Endothelial cell (in vitro differentiated cells): ENCODE measurements around the gene USP25. TPM values are rescaled to one million over a fixed set of nuclear protein-coding genes. Genes with fewer than 3 reads are reported as not detected.

Experiments used
- DNase-seq: peaks from one replicate; pipeline ENCODE4 v3.0.0; 2021; ENCODE audit warnings: low spot score
- H3K27ac Mint-ChIP-seq: one replicate; pipeline ENCODE4 v1.8.0; 2021; ENCODE audit warnings: mixed read lengths, inconsistent platforms; ENCODE audit not compliant: unreplicated experiment
- H3K27me3 Mint-ChIP-seq: one replicate; pipeline ENCODE4 v1.8.0; 2021; ENCODE audit warnings: mild to moderate bottlenecking, moderate library complexity, mixed read lengths, inconsistent platforms; ENCODE audit not compliant: unreplicated experiment
- H3K36me3 Mint-ChIP-seq: one replicate; pipeline ENCODE4 v1.8.0; 2021; ENCODE audit warnings: mild to moderate bottlenecking, low read depth, mixed read lengths, inconsistent platforms; ENCODE audit not compliant: unreplicated experiment
- H3K4me1 Mint-ChIP-seq: one replicate; pipeline ENCODE4 v1.8.0; 2021; ENCODE audit warnings: mild to moderate bottlenecking, mixed read lengths, inconsistent platforms; ENCODE audit not compliant: unreplicated experiment
- H3K4me3 Mint-ChIP-seq: one replicate; pipeline ENCODE4 v1.8.0; 2021; ENCODE audit warnings: mild to moderate bottlenecking, mixed read lengths, inconsistent platforms; ENCODE audit not compliant: unreplicated experiment
- H3K9me3 Mint-ChIP-seq: one replicate; pipeline ENCODE4 v1.8.0; 2021; ENCODE audit warnings: mixed read lengths, inconsistent platforms; ENCODE audit not compliant: unreplicated experiment
- CTCF ChIP-seq: fragments of 200-600 bp; sonication (generic); IDR thresholded peaks from one replicate; pipeline ENCODE4 v1.5.0; 2021; ENCODE audit warnings: antibody characterized with exemption; ENCODE audit not compliant: unreplicated experiment
- total RNA-seq: library from RNA; stranded (reverse); fragmentation: NEBNext Ultra II Directional; extraction: Animal tissue kit (Norgen Biotek cat#: 25700); gene quantifications from one replicate; pipeline ENCODE4 v1.2.1, GENCODE V29; 2021; ENCODE audit not compliant: unreplicated experiment

Gene USP25
- total RNA-seq, 1 donor from 2014 or later = 38.0 TPM

DNA sequence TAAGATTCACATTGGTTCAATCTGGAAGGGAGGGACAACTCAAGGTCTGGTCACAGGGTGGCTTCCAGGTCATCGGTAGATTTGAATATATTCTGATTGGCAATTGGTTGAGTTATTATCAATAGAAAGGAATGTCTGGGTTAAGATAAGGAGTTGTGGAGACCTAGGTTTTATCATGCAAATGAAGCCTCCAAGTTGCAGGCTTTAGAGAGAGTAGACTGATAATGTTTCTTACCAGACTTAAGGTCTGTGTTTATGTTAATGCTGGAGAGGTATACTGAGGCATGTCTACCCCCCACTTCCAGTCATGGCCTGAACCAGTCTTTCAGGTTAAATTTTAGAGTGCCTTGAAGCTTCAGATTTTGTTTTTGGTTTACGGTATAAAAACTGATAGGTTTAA lies 29.7 kb downstream of the USP25 start:
- no peak for TF ChIP-seq CTCF
- Mint-ChIP-seq H3K4me3 (no peak overlapping the region), H3K27me3 (no peaks in the 10 kb centered on the region), H3K9me3 (no peaks in the 10 kb centered on the region), H3K27ac (no peak overlapping the region), H3K4me1 (peaks cover 35% of the 10 kb centered on the region), H3K36me3 (no peaks in the 10 kb centered on the region)
- no peak for DNase-seq

DNA sequence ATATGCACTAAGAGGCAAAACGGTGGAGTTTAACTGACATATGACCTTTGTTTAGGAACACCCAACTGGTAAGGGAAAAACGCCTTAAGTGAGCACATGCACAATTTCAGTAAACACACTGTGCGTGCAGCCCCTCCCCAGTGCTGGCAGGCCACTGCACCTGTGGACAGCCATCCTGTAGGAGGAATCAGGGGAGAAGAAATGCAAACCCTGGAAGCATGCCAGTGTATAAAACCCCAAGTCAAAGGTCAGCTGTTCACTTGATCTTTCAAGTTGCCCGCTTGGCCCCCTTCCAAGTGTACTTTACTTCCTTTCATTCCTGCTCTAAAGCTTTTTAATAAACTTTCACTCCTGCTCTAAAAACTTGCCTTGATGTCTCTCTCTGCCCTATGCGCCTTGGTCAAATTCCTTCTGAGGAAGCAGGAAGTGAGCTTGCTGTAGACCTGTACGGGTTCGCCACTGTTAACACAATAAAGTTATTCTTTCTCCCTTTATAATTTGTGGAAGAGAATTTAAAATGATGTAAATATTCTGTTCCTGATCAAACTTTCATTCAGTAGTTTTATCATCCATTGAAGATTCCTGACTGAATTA lies 31.8 kb downstream of the USP25 start:
- DNase-seq = no peak
- H3K9me3 Mint-ChIP-seq = no peaks in the 10 kb centered on the region
- H3K27ac Mint-ChIP-seq = no peak overlapping the region
- no peaks in the 10 kb centered on the region for H3K27me3 Mint-ChIP-seq
- H3K4me1 Mint-ChIP-seq = peaks cover 25% of the 10 kb centered on the region
- no peak overlapping the region for H3K4me3 Mint-ChIP-seq
- no peaks in the 10 kb centered on the region for H3K36me3 Mint-ChIP-seq
- no peak for TF ChIP-seq CTCF

DNA sequence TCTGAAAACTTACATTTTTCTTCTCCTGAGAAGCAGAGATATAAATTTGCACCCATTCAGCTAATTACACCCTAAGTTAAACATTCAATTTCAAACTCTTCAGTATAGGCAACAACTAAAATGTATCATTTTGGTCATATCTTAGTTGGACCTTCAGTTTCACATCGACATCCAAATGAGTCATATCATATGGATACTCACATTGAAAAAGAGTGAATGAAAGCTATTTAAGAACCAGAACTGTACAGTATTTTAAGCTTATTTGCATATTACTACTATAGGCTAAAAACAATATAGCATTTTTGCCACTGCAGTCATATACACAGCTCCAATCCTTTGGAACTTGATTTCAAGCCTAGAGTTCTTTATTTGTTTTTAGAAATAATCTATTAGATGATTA lies 33.6 kb downstream of the USP25 start:
- no peak for DNase-seq
- Mint-ChIP-seq H3K27ac (no peak overlapping the region), H3K9me3 (no peaks in the 10 kb centered on the region), H3K4me3 (no peak overlapping the region), H3K27me3 (no peaks in the 10 kb centered on the region), H3K4me1 (peaks cover 22% of the 10 kb centered on the region), H3K36me3 (no peaks in the 10 kb centered on the region)
- no peak for TF ChIP-seq CTCF

DNA sequence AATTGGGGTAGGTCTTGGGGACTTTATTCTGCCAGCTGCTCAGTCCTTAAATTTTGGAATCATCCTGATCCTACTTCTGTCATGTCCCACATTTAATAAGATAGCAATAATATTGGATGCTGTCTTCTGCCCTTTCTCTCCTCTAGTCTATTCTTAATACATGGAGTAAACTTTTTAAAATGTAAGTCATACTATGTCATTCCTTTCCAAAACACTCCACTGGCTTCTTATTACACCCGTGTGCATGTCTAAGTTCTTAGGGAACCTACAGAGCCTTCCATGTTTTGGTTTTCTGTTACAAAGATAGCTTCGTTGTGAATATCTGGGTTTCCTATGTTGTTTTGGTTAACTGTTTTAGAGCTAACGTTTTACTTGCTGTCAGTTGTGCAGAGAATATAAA lies 35.1 kb downstream of the USP25 start:
- DNase-seq = no peak
- Mint-ChIP-seq H3K4me1 (peaks cover 21% of the 10 kb centered on the region), H3K9me3 (no peaks in the 10 kb centered on the region), H3K27ac (no peak overlapping the region), H3K27me3 (no peaks in the 10 kb centered on the region), H3K4me3 (no peak overlapping the region), H3K36me3 (no peaks in the 10 kb centered on the region)
- TF ChIP-seq CTCF = no peak

DNA sequence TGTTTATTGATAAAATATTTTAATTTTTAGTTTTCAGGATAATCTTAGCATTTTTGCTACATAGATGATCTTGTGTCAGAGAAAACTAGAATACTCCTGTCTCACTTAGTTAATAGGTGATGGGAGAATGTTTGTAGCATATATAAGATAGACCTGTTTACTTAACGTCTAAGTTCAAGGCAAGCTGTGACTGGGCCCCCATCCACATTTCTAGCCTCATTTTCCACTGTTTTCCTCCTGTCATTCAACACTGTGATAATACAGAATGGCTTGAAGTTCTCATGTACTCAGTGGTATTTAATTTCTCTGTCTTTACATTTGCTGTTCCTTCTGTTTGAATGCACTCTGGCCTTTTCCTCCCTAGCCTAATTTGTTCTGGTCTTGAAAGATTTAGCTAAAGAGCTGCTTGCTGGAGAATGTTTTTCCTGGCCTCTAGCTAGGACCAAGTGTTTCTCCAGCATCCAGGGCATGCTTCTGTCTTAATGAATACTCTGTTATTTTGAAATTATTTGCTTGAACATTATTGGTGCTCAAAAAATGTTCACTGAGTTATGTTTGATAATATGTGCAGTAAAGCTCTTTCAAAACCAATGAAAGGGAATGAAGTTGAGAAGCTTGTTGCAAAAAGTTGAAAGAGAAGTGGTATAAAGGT lies 37.3 kb downstream of the USP25 start:
- H3K27ac Mint-ChIP-seq = no peak overlapping the region
- no peaks in the 10 kb centered on the region for H3K27me3 Mint-ChIP-seq
- no peaks in the 10 kb centered on the region for H3K36me3 Mint-ChIP-seq
- H3K4me1 Mint-ChIP-seq = peaks cover 19% of the 10 kb centered on the region
- DNase-seq = no peak
- H3K9me3 Mint-ChIP-seq = no peaks in the 10 kb centered on the region
- H3K4me3 Mint-ChIP-seq = no peak overlapping the region
- no peak for TF ChIP-seq CTCF
